CD4-positive, alpha-beta T cell treated with Interleukin-10 for 1 hour (primary cell): ENCODE data around the gene ATIC.

Experiments used
- DNase-seq: peaks from one replicate; pipeline ENCODE4 v3.0.0-alpha.2; 2020

The ATIC gene

DNA sequence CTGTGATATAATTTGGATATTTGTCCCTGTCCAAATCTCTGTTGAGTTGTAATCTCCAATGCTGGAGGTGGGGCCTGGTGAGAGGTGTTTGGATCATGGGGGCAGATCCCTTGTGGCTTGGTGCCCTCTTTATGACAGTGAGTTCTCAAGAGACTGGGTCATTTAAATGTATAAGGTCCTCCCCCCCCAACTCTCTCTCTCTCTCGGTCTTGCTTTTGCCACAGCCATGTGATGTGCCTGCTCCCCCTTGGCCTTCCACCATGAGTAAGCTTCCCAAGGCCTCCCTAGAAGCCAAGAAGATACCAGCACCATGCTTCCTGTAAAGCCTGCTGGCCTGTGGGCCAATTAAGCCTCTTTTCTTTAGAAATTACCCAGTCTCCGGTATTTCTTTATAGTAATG is 65.4 kb downstream of the ATIC start:
- no peak for DNase-seq

DNA sequence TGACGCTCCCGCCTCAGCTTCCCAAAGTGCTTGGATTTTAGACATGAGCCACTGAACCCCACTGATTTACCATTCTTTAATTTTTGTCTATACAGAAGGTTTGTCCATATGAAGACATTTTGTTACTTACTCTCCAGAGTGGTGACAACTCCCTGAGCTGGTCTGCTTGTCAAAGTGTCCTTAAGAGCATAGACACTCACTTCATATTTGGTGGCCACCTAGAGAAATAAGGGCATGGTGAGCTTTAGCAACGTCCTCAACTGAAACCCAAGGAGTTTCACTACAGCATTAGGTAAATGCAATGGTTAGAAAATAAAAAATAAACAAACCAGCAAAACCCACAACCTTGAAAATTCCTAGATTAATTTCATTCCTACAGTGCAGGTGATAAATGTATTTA is 66.2 kb downstream of the ATIC start:
- DNase-seq, result no peak

DNA sequence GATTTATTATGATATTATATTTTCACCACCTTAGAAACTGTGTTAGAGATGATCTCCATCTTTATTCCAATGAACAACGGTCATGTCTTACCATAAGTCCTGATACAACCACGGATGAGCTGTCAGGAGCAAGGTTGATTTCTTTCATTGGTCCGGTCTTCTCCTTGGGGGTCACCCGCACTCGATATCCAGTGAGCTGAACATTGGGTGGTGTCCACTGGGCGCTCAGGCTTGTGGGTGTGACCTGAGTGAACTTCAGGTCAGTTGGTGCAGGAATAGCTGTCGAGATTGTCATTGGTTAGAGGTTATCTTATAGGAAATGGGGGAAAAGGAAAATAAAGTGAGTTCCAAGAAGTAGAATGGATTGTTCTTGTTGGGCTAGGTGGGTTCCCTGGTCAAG is 67.2 kb downstream of the ATIC start:
- DNase-seq, result no peak

- DNase-seq, result no peak
Observed at GRCh38 chr2:215379948-215380347, 68.1 kb downstream of the ATIC start.

- no peak for DNase-seq
Observed at GRCh38 chr2:215380699-215381098, 68.8 kb downstream of the ATIC start.

GRCh38 chr2:215382011-215382410 is 70.2 kb downstream of the ATIC start:
- no peak for DNase-seq

- DNase-seq, result no peak
Observed at GRCh38 chr2:215382480-215382879, 70.6 kb downstream of the ATIC start.

DNA sequence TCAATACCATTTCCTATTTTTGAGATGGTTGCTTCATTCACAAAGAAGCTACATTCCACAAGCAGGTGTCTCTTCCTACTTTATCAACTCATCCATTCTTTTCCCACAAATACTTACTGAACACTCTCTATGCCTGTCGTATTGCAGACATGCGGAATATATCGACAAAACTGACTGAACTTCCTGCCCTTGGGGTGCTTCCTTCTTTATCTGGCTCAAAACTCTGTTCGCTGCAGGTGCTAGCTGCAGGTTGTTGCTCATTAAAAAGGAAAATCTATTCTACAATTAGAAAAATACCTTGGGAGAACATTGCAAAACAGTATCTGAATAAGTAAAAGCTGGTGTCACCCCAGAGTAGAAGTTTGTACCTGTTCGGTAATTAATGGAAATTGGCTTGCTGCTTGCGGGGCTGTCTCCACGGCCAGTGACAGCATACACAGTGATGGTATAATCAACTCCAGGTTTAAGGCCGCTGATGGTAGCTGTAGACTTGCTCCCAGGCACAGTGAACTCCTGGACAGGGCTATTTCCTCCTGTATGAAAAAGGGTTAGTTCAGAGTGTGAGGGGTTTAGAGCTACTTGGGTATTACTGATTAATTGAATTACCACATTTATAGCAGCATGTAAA is 71.9 kb downstream of the ATIC start:
- DNase-seq, result no peak

DNA sequence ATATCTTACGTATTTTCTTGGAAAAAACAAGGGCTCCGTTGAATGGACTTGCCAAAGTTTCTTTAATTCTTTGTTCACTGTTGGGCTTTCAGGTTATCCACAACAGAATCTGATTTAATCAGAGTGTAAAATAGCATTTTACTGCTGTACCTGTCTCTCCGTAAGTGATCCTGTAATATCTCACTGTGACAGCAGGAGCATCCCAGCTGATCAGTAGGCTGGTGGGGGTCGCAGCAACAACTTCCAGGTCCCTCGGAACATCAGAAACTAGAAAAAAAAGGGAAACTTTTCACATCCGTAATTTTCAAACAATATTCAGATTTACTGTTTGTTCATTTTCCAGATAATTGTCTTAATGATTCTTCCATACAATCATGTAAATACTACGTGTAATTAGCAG is 72.9 kb downstream of the ATIC start:
- no peak for DNase-seq

DNA sequence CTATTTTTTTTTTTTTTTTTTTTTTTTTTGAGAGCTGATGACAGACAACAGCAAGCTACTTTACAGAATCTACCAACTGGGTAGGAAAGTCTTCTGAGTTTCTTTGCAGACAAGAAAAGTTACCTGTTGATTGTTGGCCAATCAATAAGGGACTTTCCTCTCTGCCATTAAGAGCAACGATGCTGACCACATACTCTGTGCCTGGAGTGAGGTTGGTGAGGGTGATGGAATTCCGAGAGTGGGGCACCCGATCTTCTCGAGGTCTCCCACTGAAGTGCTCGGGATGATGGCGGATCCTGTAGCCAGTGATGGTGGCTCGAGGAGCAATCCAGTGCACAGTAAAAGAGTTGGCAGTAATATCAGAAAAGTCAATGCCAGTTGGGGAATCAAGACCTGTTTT is 74.7 kb downstream of the ATIC start:
- no peak for DNase-seq

GRCh38 chr2:215388002-215388728 is 76.3 kb downstream of the ATIC start:
- no peak for DNase-seq

GRCh38 chr2:215390550-215390913 is 78.7 kb downstream of the ATIC start:
- DNase-seq, result no peak

DNA sequence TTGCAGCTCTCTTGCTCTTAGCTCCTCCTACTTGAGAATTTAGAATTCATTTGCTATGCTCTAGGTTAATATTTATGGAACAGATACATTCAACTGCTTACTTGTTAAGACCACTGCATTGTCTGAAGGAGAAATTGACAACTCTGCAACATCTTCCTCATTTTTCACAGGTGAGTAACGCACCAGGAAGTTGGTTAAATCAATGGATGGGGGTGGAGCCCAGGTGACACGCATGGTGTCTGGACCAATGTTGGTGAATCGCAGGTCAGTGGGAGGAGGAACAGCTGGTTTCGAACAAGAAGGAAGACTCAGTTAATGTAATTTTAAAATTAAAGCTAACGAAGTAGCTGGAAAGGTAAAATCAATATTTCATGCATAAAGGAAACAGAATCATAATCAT is 79.7 kb downstream of the ATIC start:
- no peak for DNase-seq

- DNase-seq, result no peak
Observed at GRCh38 chr2:215392164-215392563, 80.3 kb downstream of the ATIC start.

DNA sequence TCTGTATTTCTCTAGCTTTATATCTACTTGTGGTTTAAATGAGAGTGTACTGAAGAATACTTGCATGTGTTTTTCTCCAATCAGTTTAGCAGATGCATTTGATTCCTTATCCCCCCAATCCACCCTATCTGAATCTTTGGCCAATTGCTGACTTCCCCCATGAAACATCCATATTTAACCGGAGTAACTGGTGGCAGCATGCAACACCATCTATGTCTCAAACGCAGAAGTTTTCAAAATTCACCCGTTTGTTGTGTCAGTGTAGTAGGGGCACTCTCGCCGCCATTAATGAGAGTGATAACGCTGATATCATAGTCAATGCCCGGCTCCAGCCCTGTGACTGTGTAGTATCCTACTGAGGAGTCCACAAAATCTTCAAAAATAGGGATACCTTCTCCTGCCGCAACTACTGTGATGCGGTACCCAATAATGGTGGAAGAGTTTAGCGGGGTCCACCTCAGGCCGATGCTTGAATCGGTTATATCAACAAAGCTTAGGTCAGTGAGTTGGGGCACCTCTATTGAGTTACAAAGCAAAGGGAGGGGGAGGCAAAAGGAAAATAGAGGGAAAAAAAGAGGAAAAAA is 80.9 kb downstream of the ATIC start:
- no peak for DNase-seq

GRCh38 chr2:215394102-215394805 is 82.4 kb downstream of the ATIC start:
- DNase-seq, result no peak

GRCh38 chr2:215395687-215396460 is 84.0 kb downstream of the ATIC start:
- DNase-seq, result no peak

DNA sequence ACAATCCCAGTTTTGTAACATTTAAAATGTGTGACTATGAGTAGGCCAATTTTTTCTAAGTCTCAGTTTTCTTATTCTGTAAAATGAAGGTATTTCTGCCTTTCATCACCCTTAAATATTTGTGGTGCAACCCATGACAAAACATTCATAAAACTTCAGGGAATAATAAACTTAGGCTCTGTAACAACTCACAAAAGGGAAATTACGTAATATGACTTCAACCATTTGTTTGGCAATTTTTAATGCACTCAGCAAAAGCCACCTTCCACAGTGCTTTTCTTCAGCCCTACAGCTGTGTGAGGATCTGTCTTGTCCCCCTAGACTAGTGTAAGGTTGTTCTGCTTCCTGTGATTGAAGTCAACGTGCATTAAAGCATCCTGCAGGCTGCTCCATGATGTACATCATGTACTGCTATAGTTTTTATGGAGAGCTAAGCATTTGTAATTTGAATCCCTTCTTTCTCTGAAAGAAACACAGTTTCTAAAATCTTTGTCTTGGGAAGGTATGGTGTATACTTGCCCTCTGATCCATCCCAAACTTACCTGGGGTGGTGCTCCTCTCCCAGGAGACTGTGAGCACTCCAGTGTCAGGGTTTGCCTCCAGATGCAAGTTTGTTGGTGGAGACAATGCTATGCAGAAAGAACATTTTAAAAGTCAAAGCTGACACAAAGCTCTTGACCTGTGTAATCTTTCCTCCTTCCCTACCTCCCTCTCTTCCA is 84.9 kb downstream of the ATIC start:
- no peak for DNase-seq

- no peak for DNase-seq
Observed at GRCh38 chr2:215397632-215398341, 85.9 kb downstream of the ATIC start.

GRCh38 chr2:215399067-215399716 is 87.3 kb downstream of the ATIC start:
- DNase-seq, result no peak
